Smooth muscle cell (in vitro differentiated cells): ENCODE measurements around the gene HGF. TPM values are rescaled to one million over a fixed set of nuclear protein-coding genes. Genes with fewer than 3 reads are reported as not detected.
"Not testable (repeated sequence)": the region's sequence is repeated elsewhere in the genome, so short reads cannot be mapped to it uniquely, and the experiment has no call there.

Experiments
- DNase-seq: peaks from one replicate; lab custom pipeline; 2025; ENCODE audit not compliant: unreplicated experiment; lab: John Stamatoyannopoulos, UW
- H2AFZ ChIP-seq: fragments of 200-600 bp; sonication (generic); 2 replicates; pipeline ENCODE4 v1.6.0; 2016; ENCODE audit warnings: antibody characterized with exemption, low read depth, mild to moderate bottlenecking
- H3F3A ChIP-seq: fragments of 200-600 bp; sonication (generic); 2 replicates; pipeline ENCODE4 v1.6.0; 2017; ENCODE audit warnings: antibody characterized with exemption, low read depth
- H3K27ac ChIP-seq: fragments of 200-600 bp; sonication (generic); 2 replicates; pipeline ENCODE4 v1.5.1; 2016; ENCODE audit warnings: low read depth, mild to moderate bottlenecking
- H3K27me3 ChIP-seq: fragments of 200-600 bp; sonication (generic); 2 replicates; pipeline ENCODE4 v1.6.1; 2016; ENCODE audit warnings: low read depth, mild to moderate bottlenecking
- H3K36me3 ChIP-seq: fragments of 200-600 bp; sonication (generic); 2 replicates; pipeline ENCODE4 v1.5.1; 2016; ENCODE audit warnings: low read depth
- H3K4me1 ChIP-seq: fragments of 200-600 bp; sonication (generic); 2 replicates; pipeline ENCODE4 v1.5.1; 2016; ENCODE audit warnings: low read depth
- H3K4me2 ChIP-seq: fragments of 200-600 bp; sonication (generic); 2 replicates; pipeline ENCODE4 v1.6.0; 2016; ENCODE audit warnings: mild to moderate bottlenecking
- H3K4me3 ChIP-seq: fragments of 200-600 bp; sonication (generic); 2 replicates; pipeline ENCODE4 v1.5.1; 2016; ENCODE audit warnings: mild to moderate bottlenecking
- H3K79me2 ChIP-seq: fragments of 200-600 bp; sonication (generic); 2 replicates; pipeline ENCODE4 v1.6.0; 2016; ENCODE audit warnings: low read depth, mild to moderate bottlenecking
- H3K9ac ChIP-seq: fragments of 200-600 bp; sonication (generic); 2 replicates; pipeline ENCODE4 v1.6.0; 2016; ENCODE audit warnings: low read depth
- H3K9me3 ChIP-seq: fragments of 200-600 bp; sonication (generic); replicated peaks from 2 replicates; pipeline ENCODE4 v1.5.1; 2016; ENCODE audit warnings: low read depth
- H4K20me1 ChIP-seq: fragments of 200-600 bp; sonication (generic); 2 replicates; pipeline ENCODE4 v1.6.0; 2016; ENCODE audit warnings: low read depth
- WGBS: methylation state at CpG from one replicate; pipeline ENCODE4 v1.1.7; 2016; ENCODE audit warnings: low lambda C conversion rate; 5-methylcytosine and 5-hydroxymethylcytosine counted together
- polyA plus RNA-seq: library from polyadenylated mRNA; unstranded; fragments of >200 nt; fragmentation: Nextera tagmentation; extraction: Ambion mirVana; gene quantifications from 2 replicates; pipeline ENCODE4 v1.2.1, GENCODE V29; 2016
- total RNA-seq: library from RNA; depleted of rRNA; stranded (reverse); fragments of >200 nt; gene quantifications from 2 replicates; pipeline ENCODE4 v1.2.3, GENCODE V29; 2014
- TF ChIP-seq, protein P1 (sequence below): fragments of 200-600 bp; sonication (generic); IDR thresholded peaks from 2 replicates; pipeline ENCODE4 v1.5.1; 2017; ENCODE audit warnings: borderline replicate concordance, mild to moderate bottlenecking, antibody characterized with exemption; ENCODE audit not compliant: insufficient read depth, poor library complexity, severe bottlenecking

HGF gene
- total and polyA plus RNA-seq, 2 experiments from 2014 or later = 15.4 to 43.6 TPM

DNA sequence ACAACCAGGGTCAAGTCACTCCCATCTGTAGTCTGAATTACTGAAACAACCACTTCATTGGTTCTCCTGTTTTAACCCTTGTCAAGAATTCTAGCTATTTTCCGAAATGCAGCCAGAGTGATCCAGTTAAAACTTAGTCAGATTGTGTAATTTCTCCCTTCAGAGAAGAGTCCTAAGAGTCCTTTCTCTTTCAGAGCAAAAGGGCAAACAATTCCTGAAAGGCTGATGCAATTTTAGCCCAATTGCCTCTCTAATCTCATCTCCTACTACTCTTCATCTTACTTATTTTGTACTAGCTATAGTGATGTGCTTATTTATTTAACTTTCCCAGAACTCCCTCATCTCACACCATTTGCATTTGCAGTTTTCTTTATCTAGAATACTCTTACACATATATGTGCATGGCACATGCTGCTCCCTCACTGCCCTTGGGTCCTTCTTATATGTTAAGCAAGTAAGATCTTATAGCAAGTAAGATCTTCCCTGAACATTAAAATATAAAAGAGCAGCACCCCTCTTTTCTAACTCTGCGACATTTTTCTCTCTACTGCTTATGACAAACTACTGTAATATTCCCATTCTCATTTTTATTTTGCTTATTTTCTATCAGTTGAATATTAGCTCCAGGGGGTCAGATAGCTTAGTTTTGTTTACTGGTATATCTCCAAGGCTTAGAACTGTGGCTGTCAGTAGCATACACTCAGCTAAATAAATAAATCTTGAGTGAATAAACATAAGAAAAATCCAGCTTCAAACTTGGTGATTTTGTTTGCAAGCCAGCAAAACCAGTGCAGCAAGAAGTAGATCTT lies 44.6 kb downstream of the HGF start:
- TF ChIP-seq, protein P1, sequence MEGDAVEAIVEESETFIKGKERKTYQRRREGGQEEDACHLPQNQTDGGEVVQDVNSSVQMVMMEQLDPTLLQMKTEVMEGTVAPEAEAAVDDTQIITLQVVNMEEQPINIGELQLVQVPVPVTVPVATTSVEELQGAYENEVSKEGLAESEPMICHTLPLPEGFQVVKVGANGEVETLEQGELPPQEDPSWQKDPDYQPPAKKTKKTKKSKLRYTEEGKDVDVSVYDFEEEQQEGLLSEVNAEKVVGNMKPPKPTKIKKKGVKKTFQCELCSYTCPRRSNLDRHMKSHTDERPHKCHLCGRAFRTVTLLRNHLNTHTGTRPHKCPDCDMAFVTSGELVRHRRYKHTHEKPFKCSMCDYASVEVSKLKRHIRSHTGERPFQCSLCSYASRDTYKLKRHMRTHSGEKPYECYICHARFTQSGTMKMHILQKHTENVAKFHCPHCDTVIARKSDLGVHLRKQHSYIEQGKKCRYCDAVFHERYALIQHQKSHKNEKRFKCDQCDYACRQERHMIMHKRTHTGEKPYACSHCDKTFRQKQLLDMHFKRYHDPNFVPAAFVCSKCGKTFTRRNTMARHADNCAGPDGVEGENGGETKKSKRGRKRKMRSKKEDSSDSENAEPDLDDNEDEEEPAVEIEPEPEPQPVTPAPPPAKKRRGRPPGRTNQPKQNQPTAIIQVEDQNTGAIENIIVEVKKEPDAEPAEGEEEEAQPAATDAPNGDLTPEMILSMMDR = no peak
- Histone ChIP-seq H3K79me2 (no peaks in the 10 kb centered on the region), H3K4me1 (no peaks in the 10 kb centered on the region), H3K27me3 (no peaks in the 10 kb centered on the region), H3K9me3 (no peaks in the 10 kb centered on the region), H4K20me1 (no peaks in the 10 kb centered on the region), H3K27ac (peak overlapping the region; percentile 87), H2AFZ (no peak overlapping the region), H3K36me3 (no peaks in the 10 kb centered on the region), H3K4me3 (no peak overlapping the region), H3K9ac (no peak overlapping the region), H3F3A (no peaks in the 10 kb centered on the region), H3K4me2 (peak overlapping the region; percentile 71)
- DNase-seq = no peak
- 82% methylated on average over 2 of the region's 2 CpGs for WGBS

DNA sequence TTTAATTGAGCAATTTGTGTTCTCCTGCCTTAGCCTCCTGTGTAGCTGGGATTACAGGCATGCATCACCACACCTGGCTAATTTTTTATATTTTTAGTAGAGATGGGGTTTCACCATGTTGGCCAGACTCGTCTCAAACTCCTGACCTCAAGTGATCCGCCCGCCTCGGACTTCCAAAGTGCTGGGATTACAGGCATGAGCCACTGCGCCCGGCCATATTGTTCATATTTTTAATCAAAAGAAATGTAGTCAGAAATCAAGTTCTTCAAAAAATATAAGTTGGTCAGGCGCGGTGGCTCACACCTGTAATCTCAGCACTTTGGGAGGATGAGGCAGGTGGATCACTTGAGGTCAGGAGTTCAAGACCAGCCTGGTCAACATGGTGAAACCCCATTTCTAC lies 47.6 kb downstream of the HGF start:
- H3F3A ChIP-seq, H3K4me1 ChIP-seq, H4K20me1 ChIP-seq, H3K79me2 ChIP-seq, H2AFZ ChIP-seq, H3K9ac ChIP-seq, DNase-seq, H3K4me3 ChIP-seq, H3K36me3 ChIP-seq, H3K27ac ChIP-seq, H3K4me2 ChIP-seq, H3K27me3 ChIP-seq, H3K9me3 ChIP-seq: not testable (repeated sequence)
- WGBS = 98% methylated on average over 8 of the region's 8 CpGs

DNA sequence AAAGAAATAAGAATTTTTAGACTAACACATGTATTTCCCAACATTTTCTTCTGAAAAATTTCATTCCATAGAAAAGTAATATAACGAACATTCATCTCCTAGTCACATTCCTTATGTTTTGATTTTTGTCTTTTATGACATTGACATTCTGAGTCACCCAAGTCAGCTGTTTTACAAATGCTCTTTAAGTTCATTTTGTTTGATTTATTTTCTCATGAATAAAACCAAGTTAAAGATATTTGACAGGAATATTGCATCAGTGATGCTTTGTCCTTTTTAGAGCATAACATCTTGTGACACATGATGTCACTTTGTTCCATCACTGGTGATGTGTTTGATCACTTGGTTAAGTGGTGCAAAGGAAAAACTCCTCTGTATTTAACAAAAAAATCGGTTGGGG lies 48.4 kb downstream of the HGF start:
- Histone ChIP-seq H2AFZ (no peak overlapping the region), H3K27ac (no peak overlapping the region), H3K79me2 (no peaks in the 10 kb centered on the region), H3K9ac (no peak overlapping the region), H3K9me3 (no peaks in the 10 kb centered on the region), H3K4me2 (no peak overlapping the region), H3K4me1 (no peaks in the 10 kb centered on the region), H4K20me1 (no peaks in the 10 kb centered on the region), H3K27me3 (no peaks in the 10 kb centered on the region), H3K36me3 (no peaks in the 10 kb centered on the region), H3K4me3 (no peak overlapping the region), H3F3A (no peaks in the 10 kb centered on the region)
- WGBS = 88% methylated on average over 2 of the region's 2 CpGs
- TF ChIP-seq, protein P1 = no peak
- no peak for DNase-seq

DNA sequence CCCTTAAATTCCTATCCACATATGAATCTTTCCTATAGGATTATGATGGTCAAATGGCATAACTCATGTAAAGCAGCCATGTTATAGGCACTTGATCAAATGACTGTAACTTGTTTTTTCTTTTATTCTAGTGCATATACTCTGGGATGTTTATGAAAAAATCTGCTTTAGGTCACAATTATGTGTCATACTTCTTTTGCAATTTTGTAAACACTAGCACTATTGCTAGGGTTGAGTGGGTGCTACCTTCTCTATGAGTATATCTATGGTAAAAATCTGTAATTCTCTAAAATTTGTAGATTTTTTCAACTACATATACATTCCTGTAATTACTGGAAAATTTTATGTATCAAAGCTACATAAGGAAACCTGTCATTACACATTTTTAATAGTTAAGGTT lies 50.0 kb downstream of the HGF start:
- DNase-seq = no peak
- H3K4me2 ChIP-seq = no peak overlapping the region
- H3F3A ChIP-seq = no peaks in the 10 kb centered on the region
- no peak overlapping the region for H3K9ac ChIP-seq
- no peak overlapping the region for H3K27ac ChIP-seq
- no peaks in the 10 kb centered on the region for H3K9me3 ChIP-seq
- no peaks in the 10 kb centered on the region for H4K20me1 ChIP-seq
- no peaks in the 10 kb centered on the region for H3K36me3 ChIP-seq
- no peaks in the 10 kb centered on the region for H3K4me1 ChIP-seq
- H2AFZ ChIP-seq = no peak overlapping the region
- no peaks in the 10 kb centered on the region for H3K27me3 ChIP-seq
- no peaks in the 10 kb centered on the region for H3K79me2 ChIP-seq
- no peak overlapping the region for H3K4me3 ChIP-seq
- TF ChIP-seq, protein P1 = no peak
